ENCODE data around the gene CADPS2.

CADPS2 gene

GRCh38 chr7:122715183-122715582 lies 171.1 kb downstream of the CADPS2 start:
- H3K36me3 ChIP-seq (ENCODE audit: low read depth): no peaks in the 10 kb centered on the region
- no peak for TF ChIP-seq CTCF (IDR thresholded peaks at IDR 0.05; ENCODE audit: poor library complexity, severe bottlenecking)
- H3K4me1 ChIP-seq (ENCODE audit: insufficient read depth, poor library complexity, severe bottlenecking): no peaks in the 10 kb centered on the region
- no peaks in the 10 kb centered on the region for H3K9me3 ChIP-seq (ENCODE audit: severe bottlenecking)
- ATAC-seq (ENCODE audit: low read depth): no peak
- H3K4me3 ChIP-seq (ENCODE audit: severe bottlenecking): no peak overlapping the region
- no peak overlapping the region for H3K27ac ChIP-seq (ENCODE audit: poor library complexity, severe bottlenecking)
- DNase-seq (ENCODE audit: low spot score): no peak
- H3K27me3 ChIP-seq (ENCODE audit: insufficient read depth, poor library complexity, severe bottlenecking): no peaks in the 10 kb centered on the region

- DNase-seq (ENCODE audit: low spot score) (no peak), ATAC-seq (ENCODE audit: low read depth) (no peak)
- H3K4me1 ChIP-seq (ENCODE audit: insufficient read depth, poor library complexity, severe bottlenecking): no peaks in the 10 kb centered on the region
- no peaks in the 10 kb centered on the region for H3K36me3 ChIP-seq (ENCODE audit: low read depth)
- no peak overlapping the region for H3K27ac ChIP-seq (ENCODE audit: poor library complexity, severe bottlenecking)
- H3K27me3 ChIP-seq (ENCODE audit: insufficient read depth, poor library complexity, severe bottlenecking): no peaks in the 10 kb centered on the region
- no peak for TF ChIP-seq CTCF (IDR thresholded peaks at IDR 0.05; ENCODE audit: poor library complexity, severe bottlenecking)
- no peak overlapping the region for H3K4me3 ChIP-seq (ENCODE audit: severe bottlenecking)
- no peaks in the 10 kb centered on the region for H3K9me3 ChIP-seq (ENCODE audit: severe bottlenecking)
These were observed 175.3 kb downstream of the CADPS2 start for GRCh38 chr7:122710916-122711315.

GRCh38 chr7:122709930-122710646 lies 176.2 kb downstream of the CADPS2 start:
- H3K27me3 ChIP-seq (ENCODE audit: insufficient read depth, poor library complexity, severe bottlenecking): no peaks in the 10 kb centered on the region
- H3K4me1 ChIP-seq (ENCODE audit: insufficient read depth, poor library complexity, severe bottlenecking): no peaks in the 10 kb centered on the region
- no peak for TF ChIP-seq CTCF (IDR thresholded peaks at IDR 0.05; ENCODE audit: poor library complexity, severe bottlenecking)
- DNase-seq (ENCODE audit: low spot score) (no peak), ATAC-seq (ENCODE audit: low read depth) (no peak)
- no peak overlapping the region for H3K4me3 ChIP-seq (ENCODE audit: severe bottlenecking)
- H3K9me3 ChIP-seq (ENCODE audit: severe bottlenecking): no peaks in the 10 kb centered on the region
- no peak overlapping the region for H3K27ac ChIP-seq (ENCODE audit: poor library complexity, severe bottlenecking)
- H3K36me3 ChIP-seq (ENCODE audit: low read depth): no peaks in the 10 kb centered on the region

GRCh38 chr7:122706836-122707235 lies 179.4 kb downstream of the CADPS2 start:
- no peak overlapping the region for H3K27ac ChIP-seq (ENCODE audit: poor library complexity, severe bottlenecking)
- H3K27me3 ChIP-seq (ENCODE audit: insufficient read depth, poor library complexity, severe bottlenecking): no peaks in the 10 kb centered on the region
- H3K4me1 ChIP-seq (ENCODE audit: insufficient read depth, poor library complexity, severe bottlenecking): no peaks in the 10 kb centered on the region
- DNase-seq (ENCODE audit: low spot score) (no peak), ATAC-seq (ENCODE audit: low read depth) (no peak)
- TF ChIP-seq CTCF (IDR thresholded peaks at IDR 0.05; ENCODE audit: poor library complexity, severe bottlenecking): no peak
- no peak overlapping the region for H3K4me3 ChIP-seq (ENCODE audit: severe bottlenecking)
- H3K36me3 ChIP-seq (ENCODE audit: low read depth): no peaks in the 10 kb centered on the region
- H3K9me3 ChIP-seq (ENCODE audit: severe bottlenecking): no peaks in the 10 kb centered on the region

GRCh38 chr7:122702872-122703510 lies 183.3 kb downstream of the CADPS2 start, which contains the start of gene RNF148:
Gene RNF148, minus strand, starts transcription at chr7:122702922. Its CDS starts 172 bp downstream, at chr7:122702750.
- no peaks in the 10 kb centered on the region for H3K36me3 ChIP-seq (ENCODE audit: low read depth)
- DNase-seq (ENCODE audit: low spot score) (no peak), ATAC-seq (ENCODE audit: low read depth) (no peak)
- no peaks in the 10 kb centered on the region for H3K9me3 ChIP-seq (ENCODE audit: severe bottlenecking)
- no peaks in the 10 kb centered on the region for H3K27me3 ChIP-seq (ENCODE audit: insufficient read depth, poor library complexity, severe bottlenecking)
- no peak within 1 kb of the TSS for H3K4me3 ChIP-seq (ENCODE audit: severe bottlenecking)
- no peaks in the 10 kb centered on the region for H3K4me1 ChIP-seq (ENCODE audit: insufficient read depth, poor library complexity, severe bottlenecking)
- TF ChIP-seq CTCF (IDR thresholded peaks at IDR 0.05; ENCODE audit: poor library complexity, severe bottlenecking): no peak
- H3K27ac ChIP-seq (ENCODE audit: poor library complexity, severe bottlenecking): no peak within 1 kb of the TSS
